BJ (cell line): ENCODE results near the gene WNT5B. TPM values are rescaled to one million over a fixed set of nuclear protein-coding genes. Genes with fewer than 3 reads are reported as not detected.

ENCODE experiments used
- CTCF ChIA-PET: fragments of 350-600 bp; formaldehyde crosslinking; extraction: SDS; loops from one replicate; lab custom pipeline; 2021; ENCODE audit warnings: antibody characterized with exemption, inconsistent platforms; lab: Yijun Ruan, JAX
- POLR2A ChIA-PET: fragments of 300-600 bp; sonication (Branson Sonifier 250); formaldehyde crosslinking; extraction: SDS; loops from one replicate; lab custom pipeline; 2021; ENCODE audit warnings: antibody characterized with exemption; lab: Charles Lee
- DNase-seq: peaks from one replicate; pipeline ENCODE4 v3.0.0-alpha.2; 2011; ENCODE audit warnings: low read depth
- H3K27me3 ChIP-seq: 2 replicates; pipeline ENCODE4 v1.6.0; 2011; ENCODE audit warnings: low read length; ENCODE audit not compliant: control insufficient read depth, insufficient read depth
- H3K36me3 ChIP-seq: 2 replicates; pipeline ENCODE4 v1.5.1; 2011; ENCODE audit warnings: low read length; ENCODE audit not compliant: control insufficient read depth, insufficient read depth
- H3K4me3 ChIP-seq: 2 replicates; pipeline ENCODE4 v1.5.1; 2011; ENCODE audit warnings: low read depth, mild to moderate bottlenecking, control low read depth, low read length
- CTCF ChIP-seq: IDR thresholded peaks from 2 replicates; pipeline ENCODE4 v1.5.1; 2011; ENCODE audit warnings: low read depth, mild to moderate bottlenecking, control low read depth, inconsistent platforms, low read length, moderate library complexity; ENCODE audit not compliant: insufficient read depth
- polyA plus RNA-seq: library from polyadenylated mRNA; depleted of rRNA; stranded (reverse); fragments of >200 nt; gene quantifications from 2 replicates; pipeline ENCODE4 v1.2.3, GENCODE V29; 2011

The WNT5B gene
- polyA plus RNA-seq, 1 experiment: 57.3 TPM

GRCh38 chr12:1616233-1617066 is 12.6 kb upstream of the WNT5B start:
- ChIA-PET CTCF (interaction anchor here (0.9 to 2.2 kb wide), 3 partner anchors 11 to 175 kb away, joined by 4 to 6 read pairs (median 5); no protein-coding TSS in a partner anchor), POLR2A (no interaction called here)
- Histone ChIP-seq H3K4me3 (no peak overlapping the region), H3K36me3 (no peaks in the 10 kb centered on the region), H3K27me3 (no peaks in the 10 kb centered on the region)
- DNase-seq: no peak
- no peak for TF ChIP-seq CTCF

- Histone ChIP-seq H3K36me3 (no peaks in the 10 kb centered on the region), H3K4me3 (no peak overlapping the region), H3K27me3 (no peaks in the 10 kb centered on the region)
- no peak for DNase-seq
- ChIA-PET POLR2A (no interaction called here), CTCF (interaction anchor here (1.3 kb wide), 1 partner anchor 12 kb away, joined by 3 read pairs; no protein-coding TSS in a partner anchor)
- TF ChIP-seq CTCF: no peak
Observed at GRCh38 chr12:1618489-1618888, 10.5 kb upstream of the WNT5B start.

GRCh38 chr12:1619159-1619558 is 9.9 kb upstream of the WNT5B start:
- ChIA-PET CTCF (no interaction called here), POLR2A (no interaction called here)
- Histone ChIP-seq H3K36me3 (no peaks in the 10 kb centered on the region), H3K4me3 (no peak overlapping the region), H3K27me3 (no peaks in the 10 kb centered on the region)
- no peak for TF ChIP-seq CTCF
- no peak for DNase-seq

GRCh38 chr12:1619587-1619986 is 9.4 kb upstream of the WNT5B start:
- Histone ChIP-seq H3K4me3 (no peak overlapping the region), H3K36me3 (no peaks in the 10 kb centered on the region), H3K27me3 (no peaks in the 10 kb centered on the region)
- no peak for DNase-seq
- CTCF ChIA-PET: no interaction called here
- TF ChIP-seq CTCF: no peak
- POLR2A ChIA-PET: no interaction called here

- Histone ChIP-seq H3K4me3 (no peak overlapping the region), H3K27me3 (no peaks in the 10 kb centered on the region), H3K36me3 (no peaks in the 10 kb centered on the region)
- CTCF ChIA-PET: no interaction called here
- no peak for DNase-seq
- TF ChIP-seq CTCF: no peak
- POLR2A ChIA-PET: no interaction called here
Observed at GRCh38 chr12:1620092-1620491, 8.9 kb upstream of the WNT5B start.
